GM18868 (cell line): Measurements from ENCODE around the gene CCNT1.
"Not testable (repeated sequence)": the region's sequence is repeated elsewhere in the genome, so short reads cannot be mapped to it uniquely, and the experiment has no call there.

Source experiments
- ATAC-seq: cut with Tn5 transposase; IDR thresholded peaks from one replicate; pipeline ENCODE4 v1.9.1; 2021; ENCODE audit warnings: mild to moderate bottlenecking, moderate library complexity; ENCODE audit not compliant: unreplicated experiment

CCNT1 gene

DNA sequence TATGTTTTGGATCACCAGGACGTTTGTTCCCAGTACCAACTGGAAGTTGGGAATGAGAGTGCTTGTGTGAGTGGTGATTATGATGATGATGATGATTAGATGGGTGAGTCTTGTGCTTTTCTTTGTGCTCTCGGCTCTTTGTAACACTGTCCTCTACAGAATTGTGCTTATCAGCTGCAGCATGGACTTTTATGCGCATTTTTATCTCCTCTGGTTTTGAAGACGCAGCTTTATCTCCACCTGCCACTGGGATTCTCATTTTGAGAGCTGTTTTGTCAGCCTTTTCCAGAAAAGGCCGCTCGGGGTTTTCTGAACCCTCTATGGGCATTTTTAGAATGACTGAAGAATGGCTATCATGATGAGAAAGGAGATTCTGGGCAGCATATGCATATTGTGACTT is 22.9 kb downstream of the CCNT1 start:
- ATAC-seq: no peak

DNA sequence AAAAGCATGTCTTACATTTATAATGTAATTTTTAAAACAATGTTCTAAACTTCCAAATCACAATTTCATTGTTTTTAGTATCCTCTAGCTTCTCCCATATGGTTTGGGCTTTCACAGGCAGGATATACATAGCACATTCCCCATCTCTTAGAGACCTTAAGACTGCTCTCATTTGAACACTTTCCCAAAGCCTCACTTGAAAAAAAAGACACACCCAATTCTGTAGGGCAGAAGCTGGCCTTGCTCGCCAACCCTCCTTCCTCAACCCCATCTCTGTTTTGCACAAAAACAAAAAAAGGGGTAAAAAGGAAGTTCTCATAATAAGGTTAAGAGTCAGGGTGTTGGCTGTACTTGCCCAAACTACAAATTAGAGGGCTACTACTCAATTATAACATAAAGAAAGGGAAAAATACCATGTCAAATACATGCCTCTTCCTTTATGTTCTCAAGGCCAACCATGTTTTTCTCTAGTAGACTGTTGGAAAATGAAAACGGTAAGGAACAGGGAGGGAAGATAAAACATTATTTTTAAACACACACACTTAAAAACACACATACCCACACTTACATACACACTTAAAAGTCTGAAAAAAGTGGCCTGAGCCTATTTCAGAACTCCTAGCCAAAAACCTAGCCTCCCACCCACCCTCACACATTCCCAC is 24.6 kb downstream of the CCNT1 start:
- ATAC-seq: no peak

DNA sequence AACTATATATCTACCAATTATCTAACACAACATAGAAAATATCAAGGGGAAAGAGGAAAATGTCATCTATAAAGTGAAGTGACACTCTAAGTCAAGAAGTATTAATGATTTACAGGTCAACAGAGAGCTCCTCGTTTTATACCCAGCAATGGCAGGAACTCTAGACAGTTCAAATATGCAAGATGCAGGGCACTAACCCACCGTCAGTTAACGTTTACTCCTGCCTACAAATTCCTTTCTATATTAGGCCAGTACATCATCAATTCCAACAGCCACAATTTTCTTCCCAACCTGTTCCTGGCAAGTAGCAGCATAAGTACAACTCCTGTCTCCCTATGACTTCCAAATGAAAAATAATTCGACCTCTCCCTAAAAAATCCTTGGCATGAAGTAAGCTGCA is 25.5 kb downstream of the CCNT1 start:
- ATAC-seq: no peak

DNA sequence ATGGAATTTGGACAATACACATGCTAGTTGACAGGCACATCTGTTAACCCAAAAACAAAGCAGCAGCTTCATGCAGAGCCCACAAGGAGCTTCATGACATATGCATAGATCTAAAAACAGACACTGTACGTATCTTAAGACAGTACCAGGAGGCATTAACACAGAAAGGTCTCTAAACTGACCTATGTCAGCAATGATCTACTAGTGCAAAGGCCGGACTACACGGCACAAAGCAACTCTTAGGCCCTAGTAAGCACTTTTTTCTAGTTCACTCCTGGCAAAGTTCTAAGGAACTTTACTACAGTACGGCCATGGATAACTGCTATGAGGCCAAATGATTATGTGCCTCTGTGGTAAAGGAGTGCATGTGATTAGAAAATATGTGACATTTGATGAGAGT is 26.1 kb downstream of the CCNT1 start:
- ATAC-seq: no peak

DNA sequence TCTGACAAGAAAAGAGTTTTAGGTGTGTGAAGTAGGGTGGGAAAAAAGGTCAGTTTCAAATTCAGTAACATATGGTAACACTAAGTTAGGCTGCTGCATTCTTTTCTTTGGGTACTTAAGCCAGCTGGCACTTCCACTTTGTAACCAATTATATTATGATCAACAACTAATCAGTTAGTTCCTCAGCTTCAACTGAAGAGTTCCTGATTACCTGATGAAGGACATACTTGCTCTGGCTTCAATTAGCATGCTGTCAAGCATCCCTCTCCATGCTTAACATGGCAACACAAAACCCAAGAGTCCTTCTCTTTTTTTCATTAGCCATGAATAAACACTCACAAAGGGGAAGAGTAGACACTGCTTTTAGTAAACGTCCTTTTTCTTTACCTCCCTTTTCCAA is 27.7 kb downstream of the CCNT1 start:
- ATAC-seq: no peak

DNA sequence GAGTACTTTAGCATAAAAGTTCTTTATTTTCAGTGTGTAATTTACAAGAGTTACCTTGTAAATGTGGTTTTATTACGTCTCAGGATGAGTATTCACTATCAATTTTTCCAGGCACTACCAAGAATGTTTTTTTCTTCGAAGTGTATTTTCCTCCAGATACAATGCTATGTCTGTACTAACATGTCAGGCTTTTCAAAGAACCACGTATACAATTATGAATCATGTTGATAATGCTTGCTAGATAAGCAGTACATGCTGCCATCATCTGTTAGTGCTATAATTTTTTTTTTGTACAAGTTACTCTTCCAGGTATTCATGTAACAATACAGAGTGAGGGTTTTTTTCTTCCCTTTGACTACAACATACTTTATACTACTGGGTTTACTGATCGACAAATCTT is 28.9 kb downstream of the CCNT1 start:
- no peak for ATAC-seq

DNA sequence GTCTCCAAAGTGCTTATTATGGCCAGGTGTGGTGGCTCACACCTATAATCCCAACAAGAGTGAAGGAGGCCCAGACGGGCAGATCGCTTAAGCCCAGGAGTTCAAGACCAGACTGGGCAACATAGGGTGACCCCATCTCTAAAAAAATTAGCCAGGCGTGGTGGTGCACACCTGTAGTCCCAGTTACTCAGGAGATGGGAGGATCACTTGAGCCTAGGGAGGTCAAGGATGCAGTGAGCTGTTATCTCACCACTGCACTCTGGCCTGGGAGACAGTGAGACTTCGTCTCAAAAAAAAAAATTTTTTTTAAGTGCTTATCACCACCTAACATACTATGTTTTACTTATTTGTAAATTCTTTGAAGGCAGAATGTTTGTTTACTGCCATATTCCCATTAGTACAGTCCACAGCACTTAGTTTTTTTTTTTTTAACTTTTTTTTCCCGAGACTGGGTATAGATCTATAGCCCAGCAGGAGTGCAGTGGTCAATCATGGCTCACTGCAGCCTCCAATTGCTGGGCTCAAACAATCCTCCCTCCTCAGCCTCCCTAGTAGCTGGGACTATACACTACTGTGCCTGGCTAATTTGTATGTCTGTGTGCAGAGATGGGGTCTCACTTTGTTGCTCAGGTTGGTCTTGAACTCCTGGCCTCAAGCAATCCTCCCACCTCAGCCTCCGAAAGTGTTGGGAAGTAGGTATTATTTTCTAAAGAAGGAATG is 29.7 kb downstream of the CCNT1 start:
- ATAC-seq: no peak

DNA sequence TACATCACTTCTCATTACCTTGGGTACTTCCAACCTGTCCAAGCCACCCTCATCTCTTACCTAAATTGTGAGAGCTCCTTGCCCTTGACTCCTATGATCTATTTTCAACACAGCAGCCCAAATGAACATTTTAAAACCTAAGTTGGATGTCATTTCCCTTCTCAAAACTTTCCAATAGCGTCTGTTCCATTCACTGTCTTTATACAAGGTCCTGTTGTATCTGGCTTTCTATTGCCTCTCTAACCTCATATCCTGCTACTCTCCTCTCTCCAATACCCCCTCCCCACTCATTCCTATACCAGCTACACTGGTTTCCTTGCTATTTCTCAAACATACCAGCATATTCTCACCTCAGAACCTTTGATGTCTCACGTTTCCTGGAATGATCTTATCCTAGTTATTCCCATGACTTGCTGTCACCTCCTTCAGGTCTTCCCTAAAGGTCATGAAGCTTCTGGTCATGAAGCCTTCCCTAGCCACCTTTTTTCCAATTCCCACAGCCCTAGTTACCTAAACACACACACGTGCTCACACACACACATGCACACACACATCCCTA is 30.4 kb downstream of the CCNT1 start:
- no peak for ATAC-seq

DNA sequence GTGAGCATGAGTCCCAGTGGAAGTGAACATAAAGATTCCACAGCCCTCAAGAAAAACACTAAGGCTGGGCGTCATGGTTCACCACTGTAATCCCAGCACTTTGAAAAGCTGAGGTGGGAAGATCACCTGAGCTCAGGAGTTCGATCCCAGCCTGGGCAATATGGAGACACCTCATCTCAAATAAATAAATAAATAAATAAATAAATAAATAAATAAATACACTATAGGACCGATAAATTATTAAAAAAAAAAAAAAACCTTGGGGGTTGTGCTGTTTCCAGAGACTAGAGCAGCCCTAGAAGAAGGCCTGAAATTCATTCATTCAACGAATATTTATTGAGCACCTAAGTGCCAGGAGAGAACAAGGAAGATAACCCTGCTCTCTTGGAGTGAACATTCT is 33.0 kb downstream of the CCNT1 start:
- ATAC-seq: no peak

DNA sequence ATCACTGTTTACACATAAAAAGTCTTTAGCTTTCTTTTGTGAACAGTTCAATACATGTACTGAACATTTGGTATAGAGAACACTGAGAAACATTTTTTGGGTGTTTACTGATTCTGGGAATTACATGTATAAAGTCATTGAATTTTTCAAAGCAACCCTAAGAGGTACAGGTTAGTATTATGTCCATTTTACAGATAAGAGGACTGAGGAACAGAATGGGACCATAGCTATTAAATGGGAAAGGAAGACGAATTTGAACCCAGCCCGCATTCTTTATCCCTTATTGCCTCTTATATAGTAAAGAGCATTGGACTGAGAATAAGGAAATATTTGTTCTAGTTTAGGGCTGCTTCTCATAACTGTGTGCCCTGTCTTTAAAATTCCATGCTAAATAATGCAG is 33.6 kb downstream of the CCNT1 start:
- no peak for ATAC-seq

DNA sequence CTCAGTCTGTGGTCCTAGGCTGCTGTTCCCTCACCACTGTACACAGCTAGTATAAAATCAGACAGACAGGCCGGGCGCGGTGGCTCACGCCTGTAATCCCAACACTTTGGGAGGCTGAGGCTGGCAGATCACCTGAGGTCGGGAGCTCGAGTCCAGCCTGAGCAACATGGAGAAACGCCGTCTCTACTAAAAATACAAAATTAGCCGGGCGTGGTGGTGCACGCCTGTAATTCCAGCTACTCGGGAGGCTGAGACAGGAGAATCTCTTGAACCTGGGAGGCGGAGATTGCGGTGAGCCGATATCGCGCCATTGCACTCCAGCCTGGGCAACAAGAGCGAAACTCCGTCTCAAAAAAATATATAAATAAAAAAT is 34.0 kb downstream of the CCNT1 start:
- not testable (repeated sequence) for ATAC-seq

DNA sequence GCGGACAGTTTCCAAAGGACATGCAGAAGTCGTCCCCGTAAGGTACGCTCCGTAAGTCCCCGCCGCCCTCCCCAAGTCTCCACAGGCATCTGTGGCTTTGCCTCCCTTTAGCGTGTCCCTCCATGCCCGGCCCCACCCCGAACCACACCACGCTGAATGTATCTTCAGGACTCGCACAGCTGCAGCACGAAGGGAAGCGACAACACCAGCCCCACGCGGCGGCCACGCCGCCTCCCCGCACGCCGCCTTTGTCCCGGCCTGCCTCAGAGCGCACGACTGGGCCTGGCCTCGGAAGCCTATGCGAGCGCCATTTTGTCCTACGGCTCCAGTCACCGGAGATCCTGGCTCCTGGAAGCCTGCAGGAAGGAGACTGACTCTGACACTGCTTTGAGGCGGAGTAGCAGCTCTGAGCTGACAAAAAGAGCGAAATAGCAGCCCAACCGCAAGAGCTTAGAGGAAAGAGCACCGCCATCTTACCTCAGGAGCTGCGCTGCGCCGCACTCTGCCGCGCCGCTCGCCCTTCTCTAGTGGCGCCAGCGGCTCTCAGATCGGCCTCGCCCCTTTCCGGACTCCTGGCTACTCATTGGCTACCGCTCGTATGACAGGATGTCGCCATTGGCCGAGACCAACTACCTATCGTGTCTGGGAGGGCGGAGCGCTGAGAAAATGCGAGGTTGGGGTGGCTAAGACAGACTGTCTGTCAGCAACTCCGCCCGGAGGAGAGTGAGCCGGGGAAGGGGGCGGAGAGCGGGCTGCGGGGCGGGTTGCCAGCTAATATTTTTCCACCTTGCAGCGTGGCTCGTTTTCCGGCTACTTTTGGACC is 34.6 kb downstream of the CCNT1 start, which contains the start of gene KANSL2:
KANSL2 (minus strand) TSS at position 529 of the 823 bp plus-strand sequence. CDS start 606 bp downstream, outside the sequence.
- peak; percentile 99 for ATAC-seq

DNA sequence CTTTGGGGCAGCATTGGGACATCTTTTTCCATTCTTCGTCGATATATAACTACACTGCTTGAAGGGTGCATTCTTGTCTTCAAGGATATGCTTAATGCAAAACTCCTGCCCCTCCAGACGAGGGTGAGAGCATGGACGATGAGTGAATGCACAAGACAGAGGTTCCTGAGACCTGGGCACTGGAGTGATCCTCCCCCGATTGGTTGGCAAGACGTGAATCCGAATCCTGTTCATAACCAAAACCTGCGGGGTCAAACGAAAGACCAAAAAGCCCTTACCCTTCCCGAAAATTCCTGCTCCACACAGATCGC is 35.2 kb downstream of the CCNT1 start:
- ATAC-seq: no peak

DNA sequence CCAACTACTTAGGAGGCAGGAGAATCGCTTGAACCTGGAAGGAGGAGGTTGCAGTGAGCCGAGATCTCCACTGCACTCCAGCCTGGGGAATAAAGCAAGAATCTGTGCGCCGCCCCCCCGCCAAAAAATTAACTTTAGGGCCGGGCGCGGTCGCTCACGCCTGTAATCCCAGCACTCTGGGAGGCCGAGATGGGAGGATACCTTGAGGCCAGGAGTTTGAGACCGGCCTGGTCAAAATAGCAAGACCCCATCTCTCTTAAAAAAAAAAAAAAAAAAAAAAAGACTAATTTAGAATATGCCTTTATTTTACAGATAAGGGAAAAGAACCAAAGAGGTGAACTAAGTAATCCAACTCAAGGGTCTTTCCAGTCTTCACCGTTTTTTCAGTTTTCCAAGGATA is 35.6 kb downstream of the CCNT1 start:
- no peak for ATAC-seq

DNA sequence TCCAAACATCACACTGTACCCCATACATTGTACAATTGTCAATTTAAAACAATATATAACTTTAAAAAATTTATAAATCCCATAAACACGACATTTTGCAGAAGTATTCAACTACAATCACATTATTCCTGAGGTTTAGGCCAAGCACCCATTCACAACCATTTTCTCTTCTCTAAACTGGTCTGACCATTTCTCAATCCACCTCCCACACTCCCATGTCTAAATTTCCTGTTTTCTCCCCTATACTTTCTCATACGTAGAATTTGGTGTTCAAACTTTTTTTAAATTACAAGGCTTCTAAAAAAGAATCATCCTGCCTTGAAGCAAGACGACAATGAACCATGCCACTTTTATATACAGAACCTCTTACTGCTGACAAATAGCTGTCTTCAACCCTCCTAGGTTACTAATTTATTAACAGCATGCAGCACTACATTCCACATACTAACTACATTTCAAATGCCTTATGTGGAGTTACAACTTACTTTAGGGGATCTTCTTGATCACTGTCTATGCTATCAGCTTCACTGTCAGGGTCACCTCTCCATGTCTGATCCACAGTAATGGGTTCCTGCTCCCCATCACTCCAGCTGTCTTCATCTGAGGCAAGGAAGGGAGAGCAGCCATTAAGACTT is 37.8 kb downstream of the CCNT1 start:
- ATAC-seq: no peak

DNA sequence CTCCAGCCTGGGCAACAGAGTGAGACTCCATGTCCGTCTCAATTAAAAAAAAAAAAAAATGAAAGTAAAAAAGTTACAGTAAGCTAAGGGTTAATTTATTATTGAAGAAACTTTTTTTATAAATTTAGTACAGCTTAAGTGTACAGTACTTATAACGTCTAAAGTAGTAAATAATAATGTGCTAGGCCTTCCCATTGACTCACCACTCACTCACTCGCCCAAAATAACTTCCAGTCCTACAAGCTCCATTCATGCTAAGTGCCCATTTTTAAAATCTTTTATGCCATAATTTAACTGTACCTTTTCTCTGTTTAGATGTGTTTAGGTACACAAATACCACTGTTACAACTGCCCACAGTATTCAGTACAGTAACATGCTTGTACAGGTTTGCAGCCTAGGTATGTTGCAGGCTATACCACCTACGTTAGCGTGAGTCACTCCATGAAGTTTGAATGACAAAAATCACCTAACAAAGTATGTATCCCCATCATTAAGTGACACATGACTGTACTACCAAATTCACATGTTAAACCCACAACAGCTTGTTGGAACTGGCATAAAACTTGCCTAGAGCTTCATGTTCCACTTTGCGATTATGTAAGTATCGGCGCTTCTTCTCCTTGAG is 45.2 kb downstream of the CCNT1 start:
- no peak for ATAC-seq

DNA sequence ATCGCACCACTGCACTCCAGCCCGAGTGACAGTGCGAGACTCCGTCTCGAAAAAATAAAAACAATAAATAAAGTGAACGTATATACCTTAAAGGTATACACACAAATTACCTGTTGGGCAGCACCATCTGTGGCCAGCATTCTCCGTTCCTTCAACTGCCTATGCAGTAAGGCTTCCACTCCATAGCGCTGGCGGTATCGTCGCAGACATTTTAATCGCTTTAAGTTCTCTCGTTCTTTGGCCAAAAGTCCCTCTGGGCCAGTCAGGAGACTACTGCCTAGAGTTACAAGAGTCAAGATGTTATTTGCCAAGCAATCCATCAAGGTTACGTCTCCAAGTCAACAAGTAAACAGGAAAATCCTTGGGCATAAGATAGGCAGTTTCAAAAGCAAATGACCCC is 47.5 kb downstream of the CCNT1 start:
- ATAC-seq: no peak

DNA sequence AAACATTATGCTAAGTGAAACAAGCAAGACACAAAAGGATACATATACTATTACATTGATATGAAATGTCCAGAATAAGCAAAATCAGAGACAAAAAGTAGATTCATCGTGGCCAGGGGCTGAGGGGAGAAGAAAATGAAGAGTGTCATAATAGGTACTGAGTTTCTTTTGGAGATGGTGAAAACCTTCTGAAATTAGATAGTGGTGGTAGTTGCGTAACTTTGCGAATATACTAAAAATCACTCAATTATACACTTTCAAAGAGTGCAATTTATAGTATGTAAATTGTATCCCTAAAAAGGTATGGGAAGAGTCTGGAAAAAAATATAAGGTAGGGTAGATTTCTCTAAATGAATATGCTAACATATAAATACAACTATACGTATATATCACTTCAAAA is 56.6 kb downstream of the CCNT1 start:
- no peak for ATAC-seq

DNA sequence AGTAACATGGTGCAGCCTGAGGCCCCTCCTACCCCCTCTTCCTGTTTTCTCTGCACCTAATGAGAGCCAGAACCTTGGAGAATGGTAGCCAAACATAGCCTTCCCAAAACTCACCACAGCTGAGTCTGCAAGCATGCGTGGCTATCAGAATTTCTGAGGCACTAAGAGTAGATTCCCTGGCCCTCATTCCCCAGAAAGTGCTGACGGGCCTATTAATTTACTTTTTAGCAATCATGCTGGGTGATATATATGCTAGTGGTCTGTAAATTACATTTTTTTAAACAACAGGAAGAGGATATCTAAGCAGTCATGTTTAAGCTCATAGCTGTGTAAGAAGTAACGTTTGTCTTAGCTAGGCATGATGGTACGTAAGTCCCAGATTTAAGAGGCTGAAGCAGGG is 64.8 kb downstream of the CCNT1 start:
- no peak for ATAC-seq

DNA sequence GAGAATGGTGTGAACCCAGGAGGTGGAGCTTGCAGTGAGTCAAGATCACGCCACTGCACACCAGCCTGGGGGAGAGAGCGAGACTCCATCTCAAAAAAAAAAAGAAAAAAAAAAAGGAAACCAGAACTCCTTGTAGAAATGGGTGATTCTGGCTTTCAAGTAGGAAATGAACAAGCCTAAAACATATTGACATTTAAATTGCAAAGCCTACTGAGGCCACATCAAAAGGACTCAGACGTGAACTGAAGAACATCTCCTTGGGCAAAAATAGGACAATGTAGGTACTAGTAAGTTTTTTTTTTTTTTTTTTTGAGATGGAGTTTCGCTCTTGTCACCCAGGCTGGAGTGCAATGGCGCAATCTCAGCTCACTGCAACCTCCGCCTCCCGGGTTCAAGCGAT is 71.2 kb downstream of the CCNT1 start:
- not testable (repeated sequence) for ATAC-seq

DNA sequence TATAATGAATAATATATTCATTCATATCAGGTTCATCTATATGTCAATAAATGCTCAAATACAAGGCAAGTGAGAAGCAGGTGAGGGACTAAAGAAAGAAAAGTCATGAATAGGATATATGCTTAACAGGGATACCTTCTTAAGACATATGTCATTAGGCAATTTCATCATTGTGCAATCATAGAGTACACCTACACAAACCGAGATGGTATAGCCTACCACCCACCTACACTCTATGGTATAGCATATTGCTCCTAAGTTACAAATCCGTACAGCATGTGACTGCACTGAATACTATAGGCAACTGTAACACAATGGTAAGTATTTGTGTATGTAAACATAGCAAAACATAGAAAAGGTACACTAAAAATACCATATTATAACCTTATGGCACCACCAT is 73.5 kb downstream of the CCNT1 start:
- ATAC-seq: no peak
